Activated B cell treated with CpG ODN at 0.5 μM for 24 hours (primary cell): ENCODE data around the gene USP47. TPM values are rescaled to one million over a fixed set of nuclear protein-coding genes. Genes with fewer than 3 reads are reported as not detected.

Source experiments
- ATAC-seq: fragments of 200-7000 bp; cut with Tn5 transposase; one replicate; pipeline ENCODE4 v1.10.0; 2021; ENCODE audit warnings: low read depth, mild to moderate bottlenecking, moderate library complexity
- CTCF ChIA-PET: fragments of 350-600 bp; sonication (Branson Sonifier 250); formaldehyde crosslinking; loops from one replicate; lab custom pipeline; 2021; ENCODE audit warnings: antibody characterized with exemption; lab: Charles Lee
- POLR2A ChIA-PET: fragments of 350-600 bp; sonication (Branson Sonifier 250); formaldehyde crosslinking; loops from one replicate; lab custom pipeline; 2021; ENCODE audit warnings: antibody characterized with exemption; lab: Charles Lee
- DNase-seq: peaks from one replicate; pipeline ENCODE4 v3.0.0; 2022
- H3K27ac Mint-ChIP-seq: one replicate; pipeline ENCODE4 v1.8.0; 2020; ENCODE audit warnings: mixed read lengths
- H3K27me3 Mint-ChIP-seq: one replicate; pipeline ENCODE4 v1.8.0; 2021; ENCODE audit warnings: mixed read lengths
- H3K36me3 Mint-ChIP-seq: one replicate; pipeline ENCODE4 v1.8.0; 2021; ENCODE audit warnings: low read depth, mixed read lengths
- H3K4me1 Mint-ChIP-seq: one replicate; pipeline ENCODE4 v1.8.0; 2021; ENCODE audit warnings: mixed read lengths
- H3K4me3 Mint-ChIP-seq: one replicate; pipeline ENCODE4 v1.8.0; 2020; ENCODE audit warnings: mild to moderate bottlenecking, mixed read lengths
- H3K9me3 Mint-ChIP-seq: one replicate; pipeline ENCODE4 v1.8.0; 2020; ENCODE audit warnings: mixed read lengths
- intact Hi-C: fragments of 100-400 bp; cut with micrococcal nuclease; formaldehyde crosslinking; loops from one replicate; pipeline ENCODE4 v1.15.1; 2024
- total RNA-seq: library from RNA; stranded (reverse); gene quantifications from 2 replicates; pipeline ENCODE4 v1.2.3, GENCODE V29; 2022
- TF ChIP-seq, protein P1 (sequence below): fragments of 200-600 bp; IDR thresholded peaks from one replicate; pipeline ENCODE4 v1.8.0; 2022; ENCODE audit warnings: antibody characterized with exemption, mild to moderate bottlenecking

USP47 gene
- total RNA-seq, 1 donor from 2014 or later, result 48.5 TPM

DNA sequence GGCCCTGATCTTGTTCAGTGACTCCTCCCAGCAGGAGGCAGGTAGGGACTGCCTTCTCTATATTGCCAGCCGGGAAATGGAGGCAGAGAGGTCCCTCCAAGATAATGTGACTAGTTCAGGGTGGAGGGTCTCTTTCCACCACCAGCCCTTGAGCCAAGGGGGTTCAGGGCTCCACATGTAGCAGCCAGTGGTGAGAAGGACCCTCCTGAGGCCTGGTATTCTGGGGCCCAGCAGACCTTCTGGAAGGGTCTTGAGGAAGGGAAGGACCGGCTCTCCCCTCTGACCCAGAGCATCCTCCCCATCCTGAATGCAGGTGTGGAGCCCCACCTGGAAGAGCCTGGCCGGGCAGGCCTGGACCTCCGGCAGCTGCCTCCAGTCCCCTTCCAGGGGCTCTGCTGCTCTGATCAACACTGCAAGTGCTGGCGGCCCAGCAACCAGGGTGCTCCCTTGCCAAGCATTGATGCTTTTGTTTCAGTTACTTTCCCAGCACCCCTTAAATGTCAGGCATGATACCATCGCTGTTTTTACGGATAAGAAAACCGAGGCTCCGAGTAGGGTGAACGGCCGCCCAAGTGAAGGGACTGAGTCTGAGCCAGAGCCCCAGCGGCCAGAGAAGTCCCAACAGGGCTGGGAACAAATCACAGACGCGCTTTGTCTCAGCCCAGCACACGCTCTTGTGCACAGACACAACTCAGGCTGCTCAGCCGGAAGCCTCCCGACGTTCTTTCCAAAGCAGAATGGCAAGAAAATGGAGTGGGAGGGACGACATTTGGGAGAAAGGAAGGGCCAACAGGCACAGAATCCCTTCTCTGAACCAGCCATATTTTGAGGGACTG is 127.8 kb downstream of the USP47 start:
- ChIA-PET CTCF (no interaction called here), POLR2A (no interaction called here)
- Mint-ChIP-seq H3K4me3 (no peak overlapping the region), H3K9me3 (no peaks in the 10 kb centered on the region), H3K4me1 (no peaks in the 10 kb centered on the region), H3K27ac (no peak overlapping the region), H3K27me3 (peaks cover 7% of the 10 kb centered on the region), H3K36me3 (no peaks in the 10 kb centered on the region)
- DNase-seq, result no peak
- ATAC-seq, result no peak
- intact Hi-C loops, result no loop called here
- TF ChIP-seq, protein P1, sequence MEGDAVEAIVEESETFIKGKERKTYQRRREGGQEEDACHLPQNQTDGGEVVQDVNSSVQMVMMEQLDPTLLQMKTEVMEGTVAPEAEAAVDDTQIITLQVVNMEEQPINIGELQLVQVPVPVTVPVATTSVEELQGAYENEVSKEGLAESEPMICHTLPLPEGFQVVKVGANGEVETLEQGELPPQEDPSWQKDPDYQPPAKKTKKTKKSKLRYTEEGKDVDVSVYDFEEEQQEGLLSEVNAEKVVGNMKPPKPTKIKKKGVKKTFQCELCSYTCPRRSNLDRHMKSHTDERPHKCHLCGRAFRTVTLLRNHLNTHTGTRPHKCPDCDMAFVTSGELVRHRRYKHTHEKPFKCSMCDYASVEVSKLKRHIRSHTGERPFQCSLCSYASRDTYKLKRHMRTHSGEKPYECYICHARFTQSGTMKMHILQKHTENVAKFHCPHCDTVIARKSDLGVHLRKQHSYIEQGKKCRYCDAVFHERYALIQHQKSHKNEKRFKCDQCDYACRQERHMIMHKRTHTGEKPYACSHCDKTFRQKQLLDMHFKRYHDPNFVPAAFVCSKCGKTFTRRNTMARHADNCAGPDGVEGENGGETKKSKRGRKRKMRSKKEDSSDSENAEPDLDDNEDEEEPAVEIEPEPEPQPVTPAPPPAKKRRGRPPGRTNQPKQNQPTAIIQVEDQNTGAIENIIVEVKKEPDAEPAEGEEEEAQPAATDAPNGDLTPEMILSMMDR, result no peak

- POLR2A ChIA-PET, result no interaction called here
- intact Hi-C loops, result no loop called here
- Mint-ChIP-seq H3K9me3 (no peaks in the 10 kb centered on the region), H3K27me3 (peaks cover 7% of the 10 kb centered on the region), H3K4me3 (no peak overlapping the region), H3K4me1 (no peaks in the 10 kb centered on the region), H3K36me3 (no peaks in the 10 kb centered on the region), H3K27ac (no peak overlapping the region)
- DNase-seq (no peak), ATAC-seq (no peak)
- TF ChIP-seq, protein P1, result no peak
- CTCF ChIA-PET, result no interaction called here
These were observed 128.8 kb downstream of the USP47 start for GRCh38 chr11:11970556-11970955.

GRCh38 chr11:11971906-11972547 is 130.3 kb downstream of the USP47 start:
- Mint-ChIP-seq H3K4me3 (no peak overlapping the region), H3K27me3 (peaks cover 3% of the 10 kb centered on the region), H3K4me1 (no peaks in the 10 kb centered on the region), H3K27ac (no peak overlapping the region), H3K36me3 (no peaks in the 10 kb centered on the region), H3K9me3 (no peaks in the 10 kb centered on the region)
- TF ChIP-seq, protein P1, result no peak
- ChIA-PET POLR2A (no interaction called here), CTCF (no interaction called here)
- ATAC-seq (no peak), DNase-seq (no peak)
- intact Hi-C loops, result no loop called here

DNA sequence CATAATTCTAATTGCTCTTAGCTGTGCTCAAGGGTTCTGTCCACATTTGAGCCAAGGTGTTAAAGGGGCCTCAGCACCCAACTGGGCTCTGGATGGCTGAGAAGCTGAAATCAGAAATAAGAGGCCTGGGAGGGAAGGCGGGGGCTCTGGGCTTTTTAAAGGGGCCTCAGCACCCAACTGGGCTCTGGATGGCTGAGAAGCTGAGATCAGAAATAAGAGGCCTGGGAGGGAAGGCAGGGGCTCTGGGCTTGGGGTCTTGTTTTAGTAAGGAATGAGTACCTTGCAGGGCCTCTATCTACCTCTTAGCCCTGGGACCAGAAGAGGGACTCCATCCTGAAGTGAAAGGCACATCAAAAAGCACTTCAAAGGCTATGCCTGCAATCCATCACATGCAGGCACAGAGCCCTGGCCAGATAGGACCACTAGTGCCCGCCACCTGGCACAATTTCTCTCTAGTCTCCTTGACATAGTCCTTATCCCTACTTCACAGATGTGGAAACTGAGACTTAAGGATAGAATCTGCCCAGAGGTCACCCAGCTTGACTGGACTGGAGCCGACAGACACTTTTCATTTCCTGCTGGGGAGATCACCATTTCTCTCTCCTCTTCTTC is 131.1 kb downstream of the USP47 start:
- intact Hi-C loops, result no loop called here
- DNase-seq, result no peak
- Mint-ChIP-seq H3K4me1 (no peaks in the 10 kb centered on the region), H3K27ac (no peak overlapping the region), H3K9me3 (no peaks in the 10 kb centered on the region), H3K36me3 (no peaks in the 10 kb centered on the region), H3K27me3 (peaks cover 3% of the 10 kb centered on the region), H3K4me3 (no peak overlapping the region)
- ChIA-PET POLR2A (no interaction called here), CTCF (no interaction called here)
- TF ChIP-seq, protein P1, result no peak
- no peak for ATAC-seq

- ATAC-seq, result no peak
- TF ChIP-seq, protein P1, result no peak
- H3K27me3 Mint-ChIP-seq, result peaks cover 2% of the 10 kb centered on the region
- POLR2A ChIA-PET, result no interaction called here
- H3K36me3 Mint-ChIP-seq, result no peaks in the 10 kb centered on the region
- CTCF ChIA-PET, result no interaction called here
- H3K9me3 Mint-ChIP-seq, result no peaks in the 10 kb centered on the region
- no peak overlapping the region for H3K27ac Mint-ChIP-seq
- DNase-seq, result no peak
- H3K4me1 Mint-ChIP-seq, result no peaks in the 10 kb centered on the region
- intact Hi-C loops, result no loop called here
- H3K4me3 Mint-ChIP-seq, result no peak overlapping the region
These were observed 131.6 kb downstream of the USP47 start for GRCh38 chr11:11973361-11973800.
